GM12891 (cell line): Measurements from ENCODE around the gene TCTN2.

Source experiments
- POLR2A ChIP-seq: IDR thresholded peaks from 2 replicates; pipeline ENCODE4 v1.6.1; 2011; ENCODE audit warnings: low read depth, low read length, control low read depth
- POLR2AphosphoS5 ChIP-seq: IDR thresholded peaks from 2 replicates; pipeline ENCODE4 v1.6.1; 2011; ENCODE audit warnings: low read depth, low read length, control low read depth

DNA sequence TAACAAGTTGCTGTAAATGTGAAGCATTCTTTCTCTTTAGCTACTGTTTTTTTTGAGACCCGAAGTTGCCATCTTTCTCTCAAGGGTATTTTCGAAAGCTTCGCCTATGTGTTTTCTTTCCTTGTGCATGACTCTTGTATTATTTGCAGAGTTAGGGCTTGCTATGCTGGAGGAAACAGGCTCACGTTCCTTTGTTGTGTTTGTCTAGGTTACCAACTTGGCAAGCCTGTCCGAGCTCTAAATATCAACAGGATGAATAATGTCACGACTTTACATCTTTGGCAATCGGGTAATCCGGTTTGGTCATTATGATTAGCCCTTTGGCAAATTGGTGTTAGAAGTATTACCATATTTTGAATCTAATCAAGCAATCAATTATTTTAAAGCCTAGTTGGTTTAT lies 25.3 kb downstream of the TCTN2 start:
- TF ChIP-seq POLR2AphosphoS5, result no peak
- no peak for TF ChIP-seq POLR2A
